ENCODE measurements around the gene RASL11A. TPM values are rescaled to one million over a fixed set of nuclear protein-coding genes. Genes with fewer than 3 reads are reported as not detected.
A peak's percentile ranks its signal among the peaks of the same experiment; 100 is the strongest.
"Not testable (repeated sequence)": the region's sequence is repeated elsewhere in the genome, so short reads cannot be mapped to it uniquely, and the experiment has no call there.

The RASL11A gene
- total RNA-seq, 2 donors from 2014 or later: 1.7 to 3.3 TPM

DNA sequence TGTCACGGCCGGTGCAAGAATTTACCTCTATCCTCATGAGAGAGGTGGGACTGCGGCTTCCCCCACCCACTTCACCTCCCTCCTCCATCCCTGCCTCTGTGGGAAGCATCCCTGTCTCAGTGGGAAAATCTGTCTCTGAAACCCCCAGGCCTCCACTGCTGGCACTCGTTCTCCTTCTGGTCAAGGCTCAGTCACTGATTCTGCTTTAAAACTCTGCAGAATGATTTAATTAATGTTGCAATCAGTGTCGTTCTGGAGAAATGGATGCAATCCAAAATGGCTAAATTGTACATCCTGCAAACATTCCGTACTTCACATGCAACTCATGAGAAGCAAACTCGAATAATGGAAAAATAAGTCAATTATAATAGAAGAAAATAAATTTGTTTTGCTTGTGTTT, 5.6 kb downstream of the RASL11A start:
- Mint-ChIP-seq H3K4me3 (no peak overlapping the region), H3K9me3 (no peaks in the 10 kb centered on the region), H3K4me1 (ENCODE audit: low read depth in 2 of 2) (peaks cover 3 to 4% of the 10 kb centered on the region in 2 donors), H3K27ac (no peak overlapping the region), H3K27me3 (peaks cover 11 to 27% of the 10 kb centered on the region in 2 donors), H3K36me3 (no peaks in the 10 kb centered on the region)
- no peak for DNase-seq (ENCODE audit: low spot score)
- ATAC-seq: no peak

DNA sequence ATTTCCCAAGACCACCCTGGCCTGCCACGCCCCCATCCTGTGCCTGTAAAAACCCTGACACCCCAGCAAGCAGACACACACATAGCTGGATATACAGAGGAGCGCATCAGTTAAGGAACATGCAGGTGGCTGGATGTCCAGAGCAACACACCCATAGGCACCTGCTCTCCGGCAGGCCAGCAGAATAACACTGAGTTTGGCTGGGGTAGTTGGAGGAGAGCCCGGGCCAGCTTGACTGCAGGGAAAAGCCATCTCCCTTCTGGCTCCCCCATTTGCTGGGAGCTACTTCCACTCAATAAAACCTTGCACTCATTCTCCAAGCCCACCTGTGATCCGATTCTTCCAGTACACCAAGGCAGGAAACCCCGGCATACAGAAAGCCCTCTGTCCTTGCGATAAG, 8.9 kb downstream of the RASL11A start:
- Mint-ChIP-seq H3K4me1 (ENCODE audit: low read depth in 2 of 2) (no peaks in the 10 kb centered on the region), H3K36me3 (no peaks in the 10 kb centered on the region), H3K27me3 (peaks cover 3 to 14% of the 10 kb centered on the region in 2 donors), H3K4me3 (no peak overlapping the region), H3K9me3 (no peaks in the 10 kb centered on the region), H3K27ac (no peak overlapping the region)
- ATAC-seq (no peak), DNase-seq (ENCODE audit: low spot score) (no peak)

DNA sequence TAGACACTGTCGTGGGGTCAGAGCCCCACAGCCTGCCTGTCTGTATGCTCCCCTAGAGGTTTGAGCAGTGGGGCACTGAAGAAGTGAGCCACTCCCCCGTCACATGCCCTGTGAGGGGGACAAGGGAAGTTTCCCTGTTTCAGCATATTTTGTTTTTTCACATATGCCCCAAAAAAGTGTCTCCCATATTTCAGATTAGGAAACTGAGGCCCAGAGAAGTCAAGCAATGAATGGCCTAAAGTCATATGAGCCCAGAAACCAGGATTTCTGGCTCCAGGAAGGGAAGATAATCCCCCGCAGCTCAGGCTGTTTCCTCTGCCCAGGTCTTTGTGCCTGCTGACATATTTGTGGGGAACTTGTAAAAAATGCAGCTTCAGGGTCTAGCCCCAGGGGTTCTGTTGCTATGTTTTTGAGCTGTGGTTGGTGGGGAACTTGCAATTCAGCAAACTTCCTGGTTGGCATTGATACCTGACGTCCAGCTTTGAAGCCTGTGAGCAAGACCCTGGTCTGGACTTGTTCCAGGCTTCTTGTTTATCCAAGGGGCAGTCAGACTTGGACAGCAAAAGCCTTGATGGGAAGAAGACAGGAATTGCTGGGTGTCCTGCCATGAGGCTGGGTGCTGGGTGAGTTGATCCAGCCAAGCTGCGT, 9.5 kb downstream of the RASL11A start:
- ATAC-seq (no peak), DNase-seq (ENCODE audit: low spot score) (no peak)
- H3K4me3 Mint-ChIP-seq: no peak overlapping the region
- H3K9me3 Mint-ChIP-seq: no peaks in the 10 kb centered on the region
- no peaks in the 10 kb centered on the region for H3K36me3 Mint-ChIP-seq
- no peaks in the 10 kb centered on the region for H3K4me1 Mint-ChIP-seq (ENCODE audit: low read depth in 2 of 2)
- no peak overlapping the region for H3K27ac Mint-ChIP-seq
- H3K27me3 Mint-ChIP-seq: peaks cover 0 to 12% of the 10 kb centered on the region in 2 donors

DNA sequence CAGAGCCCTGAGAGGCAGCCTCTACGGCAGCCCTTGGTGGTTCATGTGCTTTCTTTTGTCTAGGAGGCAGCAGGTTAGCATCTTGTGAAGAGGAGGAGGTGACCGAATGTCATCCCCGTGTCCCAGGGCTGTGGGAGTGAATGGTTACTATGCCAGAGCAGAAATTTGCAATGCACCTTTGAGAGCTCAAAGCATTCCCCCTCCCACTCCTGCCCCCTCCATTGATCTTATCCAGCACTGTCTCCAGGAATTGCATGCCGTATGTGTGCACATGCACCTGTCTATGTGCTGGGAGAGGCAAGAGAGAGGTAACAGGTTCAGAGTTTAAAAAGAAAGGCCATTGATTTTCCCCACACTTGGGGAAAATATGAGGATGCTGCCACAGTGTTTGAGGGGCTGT, 10.2 kb downstream of the RASL11A start:
- no peaks in the 10 kb centered on the region for H3K36me3 Mint-ChIP-seq
- peaks cover 6 to 11% of the 10 kb centered on the region in 2 donors for H3K27me3 Mint-ChIP-seq
- DNase-seq (ENCODE audit: low spot score) (no peak), ATAC-seq (no peak)
- no peaks in the 10 kb centered on the region for H3K4me1 Mint-ChIP-seq (ENCODE audit: low read depth in 2 of 2)
- H3K4me3 Mint-ChIP-seq: no peak overlapping the region
- no peaks in the 10 kb centered on the region for H3K9me3 Mint-ChIP-seq
- H3K27ac Mint-ChIP-seq: no peak overlapping the region

DNA sequence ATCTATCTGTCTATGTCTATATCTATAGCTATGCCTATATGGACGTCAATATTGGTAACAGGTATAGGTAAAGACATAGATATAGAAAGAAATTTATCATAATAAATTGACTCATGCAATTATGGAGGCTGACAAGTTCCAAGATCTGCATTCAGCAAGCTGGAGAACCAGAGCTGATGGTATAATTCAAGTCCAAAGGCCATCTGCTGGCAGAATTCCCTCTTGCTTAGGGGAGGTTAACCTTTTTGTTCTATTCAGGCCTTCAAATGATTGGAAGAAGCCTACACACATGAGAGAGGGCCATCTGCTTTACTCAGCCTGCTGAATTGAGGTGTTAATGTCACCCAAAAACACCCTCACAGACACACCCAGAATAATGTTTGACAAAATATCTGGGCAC, 10.8 kb downstream of the RASL11A start:
- H3K27ac Mint-ChIP-seq: no peak overlapping the region
- H3K36me3 Mint-ChIP-seq: no peaks in the 10 kb centered on the region

DNA sequence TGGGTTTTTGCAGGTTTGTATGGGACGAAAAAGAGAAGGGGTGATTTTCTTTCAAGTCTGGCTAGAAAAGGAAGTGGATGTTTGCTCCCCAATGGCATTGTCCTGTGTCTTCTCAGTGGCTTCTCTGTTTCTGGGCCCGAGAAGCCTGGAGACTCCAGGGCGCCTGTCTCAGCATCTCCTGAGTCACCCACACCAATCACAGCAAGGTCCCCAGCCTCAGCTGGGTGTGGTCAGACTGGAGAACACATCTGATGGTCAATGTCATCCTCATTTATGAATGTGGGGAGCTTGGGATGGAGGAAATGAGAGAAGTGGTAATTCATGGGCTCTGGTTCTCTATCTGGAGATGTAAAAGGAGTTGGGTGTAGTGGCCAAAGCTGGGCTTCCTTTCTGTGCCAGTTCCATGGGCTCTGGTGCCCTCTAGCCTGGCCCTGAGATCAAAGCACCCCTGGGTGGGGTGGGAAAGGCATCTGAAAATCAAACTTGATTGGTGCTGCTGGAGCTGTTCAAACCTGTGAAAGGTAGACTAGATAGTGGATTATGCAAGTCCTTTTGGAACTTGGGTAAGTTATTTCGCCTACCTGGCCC, 13.4 kb downstream of the RASL11A start:
- no peaks in the 10 kb centered on the region for H3K36me3 Mint-ChIP-seq
- no peaks in the 10 kb centered on the region for H3K9me3 Mint-ChIP-seq
- peaks cover 5 to 7% of the 10 kb centered on the region in 2 donors for H3K27me3 Mint-ChIP-seq
- DNase-seq (ENCODE audit: low spot score) (no peak), ATAC-seq (peak in 1 of 2 donors; percentile 67)
- no peak overlapping the region for H3K27ac Mint-ChIP-seq
- no peaks in the 10 kb centered on the region for H3K4me1 Mint-ChIP-seq (ENCODE audit: low read depth in 2 of 2)
- H3K4me3 Mint-ChIP-seq: no peak overlapping the region

More for the DNA sequence above, 10.8 kb downstream of the RASL11A start:
- no peak for ATAC-seq
- no peak overlapping the region for H3K4me3 Mint-ChIP-seq
- DNase-seq (ENCODE audit: low spot score): no peak
- H3K4me1 Mint-ChIP-seq (ENCODE audit: low read depth in 2 of 2): no peaks in the 10 kb centered on the region
- H3K9me3 Mint-ChIP-seq: no peaks in the 10 kb centered on the region
- H3K27me3 Mint-ChIP-seq: peaks cover 7 to 8% of the 10 kb centered on the region in 2 donors

DNA sequence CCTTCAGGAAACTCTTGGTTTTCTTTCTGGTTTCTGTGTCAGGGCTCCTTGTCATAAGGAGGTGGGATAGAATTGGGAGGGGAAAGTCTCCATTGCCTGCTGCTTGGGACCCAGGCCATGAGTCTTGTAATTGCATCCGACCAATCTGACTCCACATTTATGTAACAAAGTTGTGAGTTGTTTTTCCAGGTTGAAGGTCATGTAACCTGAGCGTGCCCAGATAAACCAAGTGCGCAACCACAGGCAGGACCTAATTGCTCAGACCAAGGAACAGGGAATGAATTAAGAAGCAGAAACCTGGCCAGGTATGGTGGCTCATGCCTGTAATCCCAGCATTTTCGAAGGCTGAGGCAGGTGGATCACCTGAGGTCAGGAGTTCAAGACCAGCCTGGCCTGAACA, 17.8 kb downstream of the RASL11A start:
- DNase-seq (ENCODE audit: low spot score) (no peak), ATAC-seq (no peak)
- Mint-ChIP-seq H3K36me3 (no peaks in the 10 kb centered on the region), H3K4me3 (no peak overlapping the region), H3K4me1 (ENCODE audit: low read depth in 2 of 2) (no peaks in the 10 kb centered on the region), H3K9me3 (no peaks in the 10 kb centered on the region), H3K27me3 (peaks cover 8 to 10% of the 10 kb centered on the region in 2 donors), H3K27ac (no peak overlapping the region)

DNA sequence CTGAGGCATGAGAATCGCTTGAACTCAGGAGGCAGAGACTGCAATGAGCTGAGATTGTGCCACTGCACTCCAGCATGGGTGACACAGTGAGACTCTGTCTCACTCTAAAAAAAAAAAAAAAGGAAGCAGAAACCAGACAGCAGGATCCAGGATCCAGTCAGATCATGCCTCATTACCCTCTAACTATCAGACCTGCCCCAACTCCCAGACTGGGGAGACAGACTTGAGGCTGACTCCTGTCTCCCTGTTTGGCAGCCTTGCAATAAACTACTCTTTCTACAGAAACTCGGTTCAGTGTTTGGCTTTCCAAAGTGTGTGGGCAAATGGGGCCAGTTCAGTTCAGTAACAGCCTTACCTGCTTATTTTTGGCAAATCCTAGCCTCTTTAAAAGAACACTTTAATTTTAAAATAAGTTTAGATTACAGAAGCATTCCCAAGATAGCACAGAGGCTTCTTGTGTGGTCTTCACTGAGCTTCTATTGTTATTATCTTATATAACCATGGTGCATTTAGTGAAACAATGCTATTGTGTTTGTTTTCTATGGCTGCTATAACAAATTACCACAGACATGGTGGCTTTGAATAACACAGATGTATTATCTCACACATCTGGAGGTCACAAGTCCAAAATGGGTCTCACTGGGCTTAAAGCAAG, 18.5 kb downstream of the RASL11A start:
- H3K4me1 Mint-ChIP-seq (ENCODE audit: low read depth in 2 of 2): no peaks in the 10 kb centered on the region
- DNase-seq (ENCODE audit: low spot score): no peak
- H3K36me3 Mint-ChIP-seq: no peaks in the 10 kb centered on the region
- H3K9me3 Mint-ChIP-seq: no peaks in the 10 kb centered on the region
- H3K27me3 Mint-ChIP-seq: peaks cover 12 to 15% of the 10 kb centered on the region in 2 donors
- ATAC-seq: no peak
- no peak overlapping the region for H3K4me3 Mint-ChIP-seq
- H3K27ac Mint-ChIP-seq: no peak overlapping the region

DNA sequence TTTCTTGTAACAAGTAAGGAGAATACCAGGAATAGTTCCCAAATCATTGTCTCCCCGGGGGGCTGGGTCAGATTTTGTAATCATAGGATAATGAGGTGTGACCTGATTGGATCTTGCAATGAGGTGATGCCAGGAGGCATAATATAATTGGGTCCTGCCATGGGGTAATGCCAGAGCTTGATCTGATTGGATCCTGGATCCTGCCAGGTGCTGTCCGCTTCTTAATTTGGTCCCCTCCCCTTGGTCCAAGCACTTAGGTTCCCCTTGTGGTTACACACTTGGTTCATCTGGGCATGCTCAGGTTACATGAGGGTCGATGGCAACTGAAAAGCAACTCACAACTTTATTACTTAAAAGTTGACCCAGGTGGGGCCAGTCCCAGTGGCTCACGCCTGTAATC, 20.1 kb downstream of the RASL11A start:
- Mint-ChIP-seq H3K9me3 (no peaks in the 10 kb centered on the region), H3K27ac (no peak overlapping the region), H3K27me3 (peaks cover 12 to 18% of the 10 kb centered on the region in 2 donors), H3K36me3 (no peaks in the 10 kb centered on the region), H3K4me1 (ENCODE audit: low read depth in 2 of 2) (no peaks in the 10 kb centered on the region), H3K4me3 (no peak overlapping the region)
- ATAC-seq (no peak), DNase-seq (ENCODE audit: low spot score) (no peak)

DNA sequence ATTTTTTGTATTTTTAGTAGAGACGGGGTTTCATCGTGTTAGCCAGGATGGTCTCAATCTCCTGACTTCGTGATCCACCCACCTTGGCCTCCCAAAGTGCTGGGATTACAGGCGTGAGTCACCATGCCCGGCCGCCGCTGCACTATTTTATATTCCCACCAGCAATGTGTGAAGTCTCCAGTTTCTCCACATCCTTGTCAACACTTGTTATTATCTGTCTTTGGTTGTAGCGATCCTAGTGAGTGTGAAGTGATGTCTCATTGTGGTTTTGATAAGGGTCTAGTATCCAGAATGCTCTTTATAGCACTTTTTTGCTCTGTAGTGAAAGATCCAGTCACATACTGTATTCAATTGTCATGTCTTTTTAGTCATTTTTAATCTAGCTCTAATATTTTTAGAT, 21.3 kb downstream of the RASL11A start:
- not testable (repeated sequence) for H3K27ac Mint-ChIP-seq; H3K4me1 Mint-ChIP-seq (ENCODE audit: low read depth in 2 of 2); H3K36me3 Mint-ChIP-seq; H3K9me3 Mint-ChIP-seq; H3K4me3 Mint-ChIP-seq; ATAC-seq; DNase-seq (ENCODE audit: low spot score)
- H3K27me3 Mint-ChIP-seq: peaks cover 14 to 22% of the 10 kb centered on the region in 2 donors

DNA sequence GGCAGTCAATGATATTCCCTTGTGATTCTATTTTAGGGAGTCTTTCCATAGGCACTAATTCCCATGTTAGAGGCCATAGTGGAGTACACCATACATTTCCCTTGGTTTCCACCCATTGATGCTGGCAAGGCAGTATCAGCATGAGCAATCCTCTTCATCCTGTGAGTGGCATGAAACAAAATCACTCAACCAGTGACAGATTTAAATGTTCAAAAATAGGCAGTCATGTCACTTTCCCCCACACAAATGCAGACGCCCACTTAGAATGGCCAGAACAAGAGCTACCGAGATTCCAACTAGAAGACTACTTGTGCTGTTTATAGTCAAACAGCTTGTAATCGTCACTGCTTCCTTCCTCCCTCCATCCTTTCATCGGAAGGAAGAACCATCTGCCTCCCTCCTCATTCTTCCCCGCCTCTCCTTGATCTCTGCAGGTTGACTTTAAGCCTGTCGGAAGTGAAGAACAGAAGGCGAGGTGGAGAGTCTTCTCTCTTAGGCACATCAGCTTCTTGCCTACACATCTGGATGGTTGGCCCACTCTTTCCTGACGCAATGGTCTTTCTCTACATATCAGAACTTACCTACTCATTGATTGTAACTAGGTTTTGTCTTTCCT, 22.6 kb downstream of the RASL11A start:
- no peaks in the 10 kb centered on the region for H3K36me3 Mint-ChIP-seq
- H3K4me3 Mint-ChIP-seq: no peak overlapping the region
- no peaks in the 10 kb centered on the region for H3K4me1 Mint-ChIP-seq (ENCODE audit: low read depth in 2 of 2)
- no peak for ATAC-seq
- no peaks in the 10 kb centered on the region for H3K9me3 Mint-ChIP-seq
- H3K27me3 Mint-ChIP-seq: peaks cover 17 to 34% of the 10 kb centered on the region in 2 donors
- H3K27ac Mint-ChIP-seq: no peak overlapping the region
- no peak for DNase-seq (ENCODE audit: low spot score)

DNA sequence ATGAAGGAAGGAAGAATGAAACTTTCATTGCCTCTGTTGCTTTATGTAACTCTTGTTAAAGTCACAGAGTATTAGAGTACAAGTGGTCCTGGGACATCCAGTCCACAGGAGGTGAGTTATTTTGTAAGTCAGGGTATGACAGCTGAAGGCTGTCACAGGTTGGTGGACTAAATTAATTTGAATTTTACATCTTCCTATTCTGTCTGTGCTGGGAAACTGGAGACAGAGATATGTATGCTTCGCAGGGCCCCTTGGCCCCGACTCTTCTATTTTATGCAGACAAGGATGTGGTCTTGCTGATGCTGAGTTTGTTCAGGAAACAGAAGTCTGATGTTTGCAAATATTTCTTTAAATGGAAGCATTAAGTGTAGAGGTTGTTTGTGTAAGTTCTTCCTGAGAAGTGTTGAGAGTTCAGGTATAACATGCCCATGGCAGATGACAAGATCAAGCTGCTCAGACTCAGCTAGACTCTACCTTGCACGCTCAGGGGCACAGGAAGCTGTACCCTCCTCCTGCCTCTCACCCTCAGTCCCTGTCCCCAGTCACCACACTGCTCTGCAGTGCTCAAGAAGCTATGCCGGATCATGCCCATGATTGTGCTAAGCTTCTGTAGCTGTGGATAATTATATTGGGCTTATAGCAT, 23.4 kb downstream of the RASL11A start:
- no peak overlapping the region for H3K4me3 Mint-ChIP-seq
- ATAC-seq: peak in 1 of 2 donors; percentile 61

DNA sequence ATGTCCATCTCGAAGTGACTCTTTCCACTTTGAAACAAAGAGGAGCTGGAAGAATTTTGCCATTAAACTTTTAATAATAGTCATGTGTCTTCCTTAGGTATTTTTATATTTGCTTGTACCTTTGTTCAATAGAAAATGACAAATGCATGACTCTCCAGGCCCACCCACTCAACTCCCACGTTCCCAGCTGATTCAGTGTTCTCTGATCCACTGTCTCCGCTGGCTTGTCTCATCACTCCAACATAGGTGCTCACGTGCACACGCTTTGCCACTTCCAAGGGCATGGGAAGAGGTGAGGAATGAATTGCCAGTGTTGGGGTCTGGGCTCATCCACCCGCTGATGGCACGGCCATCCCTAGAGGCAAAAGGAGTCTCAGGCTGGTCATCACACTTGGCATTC, 24.5 kb downstream of the RASL11A start:
- H3K4me3 Mint-ChIP-seq: no peak overlapping the region
- H3K4me1 Mint-ChIP-seq (ENCODE audit: low read depth in 2 of 2): no peaks in the 10 kb centered on the region
- no peak for ATAC-seq
- peaks cover 22 to 45% of the 10 kb centered on the region in 2 donors for H3K27me3 Mint-ChIP-seq
- no peaks in the 10 kb centered on the region for H3K9me3 Mint-ChIP-seq
- no peaks in the 10 kb centered on the region for H3K36me3 Mint-ChIP-seq
- no peak overlapping the region for H3K27ac Mint-ChIP-seq
- DNase-seq (ENCODE audit: low spot score): no peak

More for the DNA sequence above, 23.4 kb downstream of the RASL11A start:
- H3K27me3 Mint-ChIP-seq: peaks cover 18 to 38% of the 10 kb centered on the region in 2 donors
- H3K27ac Mint-ChIP-seq: no peak overlapping the region
- H3K4me1 Mint-ChIP-seq (ENCODE audit: low read depth in 2 of 2): no peaks in the 10 kb centered on the region
- no peaks in the 10 kb centered on the region for H3K9me3 Mint-ChIP-seq
- no peak for DNase-seq (ENCODE audit: low spot score)
- H3K36me3 Mint-ChIP-seq: no peaks in the 10 kb centered on the region

DNA sequence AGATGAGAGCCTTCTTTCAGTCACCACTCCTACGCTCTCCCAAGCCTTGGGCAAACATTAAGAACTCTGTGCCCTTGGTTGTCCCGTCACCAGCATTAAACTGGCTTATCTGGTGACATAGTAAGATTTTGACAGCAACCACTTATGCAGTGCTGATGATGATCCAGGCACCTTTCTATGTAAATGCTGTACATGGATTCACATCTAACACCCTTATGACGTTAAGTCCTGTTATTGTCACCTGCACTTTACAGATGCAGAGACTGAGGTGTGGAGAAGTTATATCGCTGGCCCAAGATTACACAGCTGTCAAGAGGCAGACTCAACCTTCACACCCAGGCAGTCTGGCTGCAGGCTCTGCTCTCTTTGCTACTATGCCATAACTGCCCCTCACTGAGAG, 25.0 kb downstream of the RASL11A start:
- ATAC-seq: no peak
- no peaks in the 10 kb centered on the region for H3K4me1 Mint-ChIP-seq (ENCODE audit: low read depth in 2 of 2)
- H3K27me3 Mint-ChIP-seq: peaks cover 22 to 45% of the 10 kb centered on the region in 2 donors
- H3K27ac Mint-ChIP-seq: no peak overlapping the region
- no peak overlapping the region for H3K4me3 Mint-ChIP-seq
- DNase-seq (ENCODE audit: low spot score): no peak
- no peaks in the 10 kb centered on the region for H3K9me3 Mint-ChIP-seq
- no peaks in the 10 kb centered on the region for H3K36me3 Mint-ChIP-seq
